ENCODE measurements around the gene PARD3B. TPM values are rescaled to one million over a fixed set of nuclear protein-coding genes. Genes with fewer than 3 reads are reported as not detected.

PARD3B gene
- total RNA-seq, 1 donor from 2014 or later, result 29.4 TPM

GRCh38 chr2:204581946-204582345, 36.7 kb downstream of the PARD3B start:
- no peak for DNase-seq (ENCODE audit: low spot score)

GRCh38 chr2:204583773-204584172, 38.5 kb downstream of the PARD3B start:
- DNase-seq (ENCODE audit: low spot score), result no peak

GRCh38 chr2:204585930-204586329, 40.7 kb downstream of the PARD3B start:
- no peak for DNase-seq (ENCODE audit: low spot score)

GRCh38 chr2:204586444-204587180, 41.3 kb downstream of the PARD3B start:
- no peak for DNase-seq (ENCODE audit: low spot score)

- DNase-seq (ENCODE audit: low spot score), result no peak
Observed at GRCh38 chr2:204590063-204590462, 44.8 kb downstream of the PARD3B start.

- no peak for DNase-seq (ENCODE audit: low spot score)
Observed at GRCh38 chr2:204591225-204591624, 46.0 kb downstream of the PARD3B start.

GRCh38 chr2:204604061-204604460, 58.8 kb downstream of the PARD3B start:
- no peak for DNase-seq (ENCODE audit: low spot score)

- no peak for DNase-seq (ENCODE audit: low spot score)
Observed at GRCh38 chr2:204608237-204608939, 63.1 kb downstream of the PARD3B start.

- DNase-seq (ENCODE audit: low spot score), result no peak
Observed at GRCh38 chr2:204611017-204611631, 65.8 kb downstream of the PARD3B start.

- DNase-seq (ENCODE audit: low spot score), result no peak
Observed at GRCh38 chr2:204611764-204612163, 66.5 kb downstream of the PARD3B start.

GRCh38 chr2:204613635-204614034, 68.4 kb downstream of the PARD3B start:
- DNase-seq (ENCODE audit: low spot score), result no peak

- no peak for DNase-seq (ENCODE audit: low spot score)
Observed at GRCh38 chr2:204615456-204615855, 70.2 kb downstream of the PARD3B start.

- no peak for DNase-seq (ENCODE audit: low spot score)
Observed at GRCh38 chr2:204625135-204625534, 79.9 kb downstream of the PARD3B start.

- DNase-seq (ENCODE audit: low spot score), result no peak
Observed at GRCh38 chr2:204628926-204629712, 83.8 kb downstream of the PARD3B start.

GRCh38 chr2:204632410-204632809, 87.1 kb downstream of the PARD3B start:
- DNase-seq (ENCODE audit: low spot score), result no peak

GRCh38 chr2:204634564-204634963, 89.3 kb downstream of the PARD3B start:
- no peak for DNase-seq (ENCODE audit: low spot score)

- no peak for DNase-seq (ENCODE audit: low spot score)
Observed at GRCh38 chr2:204635478-204635877, 90.2 kb downstream of the PARD3B start.

GRCh38 chr2:204638471-204639194, 93.4 kb downstream of the PARD3B start:
- DNase-seq (ENCODE audit: low spot score), result no peak

GRCh38 chr2:204643326-204643725, 98.1 kb downstream of the PARD3B start:
- DNase-seq (ENCODE audit: low spot score), result no peak

- DNase-seq (ENCODE audit: low spot score), result no peak
Observed at GRCh38 chr2:204645018-204645773, 99.9 kb downstream of the PARD3B start.
